ENCODE data around the gene CACNA2D3.
A peak's percentile ranks its signal among the peaks of the same experiment; 100 is the strongest.

The CACNA2D3 gene

DNA sequence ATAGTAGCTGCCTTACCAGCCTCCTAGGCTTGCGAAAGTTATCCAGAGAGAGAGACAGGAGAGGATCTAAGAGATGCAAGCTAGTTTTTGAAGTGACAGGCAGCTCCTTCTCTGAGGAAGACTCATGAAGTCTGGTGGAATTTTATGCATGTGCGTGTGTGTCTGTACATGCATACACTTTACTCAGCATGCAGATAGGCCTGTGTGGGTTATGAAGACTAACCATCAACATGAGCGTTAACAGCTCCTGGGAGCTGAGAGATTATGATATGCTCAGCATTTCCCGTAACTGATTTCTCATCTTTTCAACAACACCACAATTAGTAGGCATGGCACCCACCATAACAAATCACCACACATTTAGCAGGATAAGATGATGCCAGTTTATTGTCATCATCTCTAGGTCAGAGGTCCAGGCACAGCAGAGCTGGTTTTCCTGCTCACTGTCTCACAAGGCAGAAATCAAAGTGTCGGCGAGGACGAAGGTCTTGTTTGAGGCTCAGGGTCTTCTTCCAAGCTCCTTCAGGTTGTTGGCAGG is 239.5 kb downstream of the CACNA2D3 start:
- TF ChIP-seq ZFX (IDR thresholded peaks at IDR 0.05; ENCODE audit: borderline replicate concordance) (no peak), CTCF (IDR thresholded peaks at IDR 0.05) (no peak)
- H3K27ac ChIP-seq = no peak overlapping the region

DNA sequence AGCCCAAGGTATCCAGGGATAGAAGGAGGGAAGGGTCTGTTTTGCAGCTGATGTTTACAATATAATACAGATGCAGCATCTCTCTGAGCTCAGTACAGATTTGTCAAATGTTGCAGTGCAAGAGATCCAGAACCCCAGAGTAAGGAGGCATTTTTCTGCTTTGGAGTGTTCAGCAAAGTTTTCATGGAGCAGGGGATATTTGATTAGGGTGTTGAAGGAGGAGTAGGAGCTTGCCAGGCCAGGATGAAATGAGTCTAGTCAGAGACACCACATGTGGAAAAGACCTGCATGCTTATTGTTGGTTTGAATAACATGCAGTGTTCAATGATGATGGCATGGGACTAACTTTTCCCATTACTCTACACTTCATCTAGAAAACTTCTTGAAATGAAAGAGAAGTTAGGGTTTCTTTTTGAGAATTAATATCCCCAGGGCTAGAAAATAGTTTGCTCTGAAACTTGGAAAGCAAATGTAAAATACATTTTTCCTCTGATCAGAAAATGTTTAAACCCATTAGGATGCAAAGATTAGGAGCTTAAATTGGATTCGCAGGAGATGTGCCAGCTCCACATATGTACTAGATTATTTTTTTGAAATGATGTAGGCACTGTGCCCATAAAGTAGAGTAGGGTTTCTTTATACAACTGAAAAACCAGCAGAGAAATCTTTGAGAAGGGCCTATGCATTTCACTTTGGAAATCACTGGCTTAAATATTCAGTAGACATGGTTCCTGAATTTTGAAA is 243.8 kb downstream of the CACNA2D3 start:
- no peak for TF ChIP-seq ZFX (IDR thresholded peaks at IDR 0.05; ENCODE audit: borderline replicate concordance)

GRCh38 chr3:54366839-54367238 is 244.5 kb downstream of the CACNA2D3 start:
- TF ChIP-seq CTCF (IDR thresholded peaks at IDR 0.05) (no peak), ZFX (IDR thresholded peaks at IDR 0.05; ENCODE audit: borderline replicate concordance) (no peak)
- no peak overlapping the region for H3K27ac ChIP-seq

More for the DNA sequence above, 243.8 kb downstream of the CACNA2D3 start:
- H3K27ac ChIP-seq = no peak overlapping the region

DNA sequence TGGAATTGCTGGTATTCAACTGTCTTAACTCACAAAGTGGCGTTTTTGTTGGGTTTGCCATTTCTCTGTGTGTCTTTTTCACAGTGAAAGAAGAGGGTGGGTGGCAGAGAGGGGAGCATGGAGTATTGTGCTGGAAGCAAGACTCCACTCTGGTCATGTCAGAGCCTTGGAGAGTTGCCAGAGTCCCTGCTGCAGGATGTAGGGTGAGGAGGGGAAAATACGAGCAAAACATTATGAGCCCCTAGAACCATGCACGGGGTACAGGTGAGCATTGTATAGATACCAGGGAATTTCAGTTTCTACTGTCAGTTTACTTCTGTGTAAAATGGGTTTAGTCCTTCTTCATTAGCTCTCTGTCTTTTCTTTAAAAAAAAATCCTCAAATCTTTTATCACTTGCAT is 249.9 kb downstream of the CACNA2D3 start:
- TF ChIP-seq ZFX (IDR thresholded peaks at IDR 0.05; ENCODE audit: borderline replicate concordance) (no peak), CTCF (IDR thresholded peaks at IDR 0.05) (no peak)
- no peak overlapping the region for H3K27ac ChIP-seq

DNA sequence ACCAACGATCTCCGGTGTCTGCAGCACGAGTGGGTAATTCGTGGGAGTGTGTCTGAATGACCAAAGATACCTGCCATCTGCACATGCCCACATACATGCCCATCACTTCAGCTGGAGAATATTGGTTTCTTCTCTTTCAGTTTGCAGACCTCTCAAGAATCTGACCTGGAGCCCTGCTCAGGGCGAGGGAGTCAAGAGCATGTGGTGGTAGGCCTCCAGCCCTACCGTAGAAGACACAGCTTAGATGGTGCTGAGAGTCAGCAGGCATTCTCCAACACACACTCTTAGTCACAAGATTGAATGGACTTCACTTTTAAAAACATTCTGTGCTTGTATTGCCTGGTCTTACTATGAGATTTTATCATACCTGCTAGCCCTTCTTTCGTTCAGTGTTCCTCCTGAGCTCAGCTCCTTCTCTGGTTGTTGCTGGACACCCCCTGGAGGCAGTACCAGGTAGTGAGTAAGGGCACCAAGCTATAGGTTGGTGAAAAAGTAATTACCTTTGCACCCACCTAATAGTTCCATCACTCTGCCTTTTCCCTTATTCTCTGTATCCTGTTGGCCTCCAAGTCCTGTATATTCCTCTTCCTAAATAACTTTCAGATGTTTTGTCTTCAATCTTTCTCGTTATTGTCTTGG is 252.0 kb downstream of the CACNA2D3 start:
- no peak overlapping the region for H3K27ac ChIP-seq
- TF ChIP-seq ZFX (IDR thresholded peaks at IDR 0.05; ENCODE audit: borderline replicate concordance) = no peak
- peak; percentile 52 for TF ChIP-seq CTCF (IDR thresholded peaks at IDR 0.05)

- H3K27ac ChIP-seq = no peak overlapping the region
- no peak for TF ChIP-seq ZFX (IDR thresholded peaks at IDR 0.05; ENCODE audit: borderline replicate concordance)
- no peak for TF ChIP-seq CTCF (IDR thresholded peaks at IDR 0.05)
Measured at GRCh38 chr3:54376142-54376807, 253.9 kb downstream of the CACNA2D3 start.

DNA sequence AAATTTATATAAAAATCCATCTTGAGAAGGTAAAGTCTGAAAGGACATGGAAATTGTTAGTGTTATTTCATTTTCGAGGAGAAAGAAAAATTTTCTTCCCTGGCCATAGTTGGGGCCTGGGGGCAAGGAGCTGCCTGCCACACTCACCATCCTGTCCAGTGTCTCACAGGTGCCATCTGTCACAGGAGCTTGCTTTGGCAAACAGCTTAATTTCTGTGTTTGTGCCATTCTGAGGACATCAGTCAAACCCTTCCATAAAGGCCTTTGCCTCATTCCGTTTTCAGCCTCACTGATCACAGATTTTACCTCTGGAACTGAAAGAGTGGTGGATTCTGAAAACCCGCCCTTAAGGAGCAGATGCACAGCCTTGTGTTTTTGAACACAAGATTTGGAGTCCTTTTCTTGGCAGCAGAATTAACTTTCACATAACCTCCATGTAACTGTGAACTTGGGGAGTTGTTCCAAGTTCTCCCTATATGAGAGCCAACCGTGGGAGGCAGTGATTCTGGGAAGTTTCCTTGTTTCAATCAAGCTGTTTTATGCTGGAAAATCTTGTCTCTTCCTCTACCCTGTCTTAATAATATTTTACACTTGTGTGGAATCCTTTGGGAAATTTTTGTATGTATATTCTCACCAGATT is 254.7 kb downstream of the CACNA2D3 start:
- no peak overlapping the region for H3K27ac ChIP-seq
- no peak for TF ChIP-seq ZFX (IDR thresholded peaks at IDR 0.05; ENCODE audit: borderline replicate concordance)
- TF ChIP-seq CTCF (IDR thresholded peaks at IDR 0.05) = no peak
